ENCODE measurements around the gene SUSD1.

GRCh38 chr9:112033237-112034215 is 141.6 kb downstream of the SUSD1 start:
- TF ChIP-seq CTCF (IDR thresholded peaks at IDR 0.05) (no peak), TCF7L2 (IDR thresholded peaks at IDR 0.05; ENCODE audit: low read depth, low read length) (no peak)
